ENCODE data around the gene CABLES1.
"Not testable (repeated sequence)": the region's sequence is repeated elsewhere in the genome, so short reads cannot be mapped to it uniquely, and the experiment has no call there.

CABLES1 gene

DNA sequence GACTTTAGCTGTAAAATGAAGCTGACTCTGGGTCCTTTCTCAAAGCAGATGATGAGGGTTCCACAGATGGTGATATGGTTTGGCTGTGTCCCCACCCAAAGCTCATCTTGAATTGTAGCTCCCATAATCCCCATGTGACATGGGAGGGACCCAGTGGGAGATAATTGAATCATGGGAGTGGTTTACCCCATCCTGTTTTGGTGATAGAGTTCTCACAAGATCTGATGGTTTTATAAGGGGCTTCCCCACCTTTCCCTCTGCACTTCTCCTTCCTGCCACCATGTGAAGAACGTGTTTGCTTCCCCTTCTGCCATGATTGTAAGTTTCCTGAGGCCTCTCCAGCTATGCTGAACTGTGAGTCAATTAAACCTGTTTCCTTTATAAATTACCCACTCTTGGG, 133.8 kb downstream of the CABLES1 start:
- not testable (repeated sequence) for DNase-seq (ENCODE audit: low read depth)

DNA sequence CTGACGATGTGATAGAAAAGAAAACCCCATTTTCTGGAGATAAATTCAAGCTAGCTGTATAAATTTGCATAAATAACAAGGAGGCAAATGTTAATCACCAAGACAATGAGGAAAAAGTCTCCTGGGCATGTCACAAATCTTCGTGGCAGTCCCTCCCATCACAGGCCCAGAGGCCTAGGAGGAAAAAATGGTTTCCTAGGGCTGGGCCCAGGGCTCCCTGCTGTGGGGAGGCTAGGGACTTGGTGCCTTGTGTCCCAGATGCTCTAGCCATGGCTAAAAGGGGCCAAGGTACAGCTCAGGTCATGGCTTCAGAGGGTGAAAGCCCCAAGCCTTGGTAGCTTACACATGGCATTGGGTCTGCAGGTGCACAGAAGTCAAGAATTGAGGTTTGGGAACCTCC, 134.6 kb downstream of the CABLES1 start:
- no peak for DNase-seq (ENCODE audit: low read depth)

DNA sequence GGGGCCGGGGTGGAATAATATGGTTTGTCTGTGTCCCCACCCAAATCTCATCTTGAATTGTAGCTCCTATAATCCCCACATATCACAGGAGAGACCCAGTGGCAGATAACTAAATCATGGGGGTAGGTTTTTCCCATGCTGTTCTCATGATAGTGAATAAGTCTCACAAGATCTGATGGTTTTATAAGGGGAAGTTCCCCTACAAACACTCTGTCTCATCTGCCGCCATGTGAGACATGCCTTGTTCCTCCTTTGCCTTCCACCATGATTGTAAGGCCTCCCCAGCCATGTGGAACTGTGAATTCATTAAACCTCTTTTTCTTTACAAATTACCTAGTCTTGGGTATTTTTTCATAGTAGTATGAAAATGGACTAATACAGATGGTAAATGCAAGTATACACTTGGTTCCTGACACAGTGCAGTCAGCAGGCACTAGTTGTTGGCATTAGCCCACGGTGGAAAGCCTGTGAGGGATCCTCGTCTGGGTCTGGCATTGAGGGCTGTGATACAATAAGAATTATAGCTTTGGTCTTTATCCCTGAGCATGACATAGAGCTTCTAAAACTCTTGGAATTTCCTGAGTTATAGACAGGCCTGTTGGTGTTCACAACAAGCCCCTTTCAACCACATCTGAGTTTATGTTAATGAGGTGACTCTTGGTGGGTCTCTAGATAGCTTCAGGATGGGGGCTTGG, 135.8 kb downstream of the CABLES1 start:
- peak; percentile 24 for DNase-seq (ENCODE audit: low read depth)

DNA sequence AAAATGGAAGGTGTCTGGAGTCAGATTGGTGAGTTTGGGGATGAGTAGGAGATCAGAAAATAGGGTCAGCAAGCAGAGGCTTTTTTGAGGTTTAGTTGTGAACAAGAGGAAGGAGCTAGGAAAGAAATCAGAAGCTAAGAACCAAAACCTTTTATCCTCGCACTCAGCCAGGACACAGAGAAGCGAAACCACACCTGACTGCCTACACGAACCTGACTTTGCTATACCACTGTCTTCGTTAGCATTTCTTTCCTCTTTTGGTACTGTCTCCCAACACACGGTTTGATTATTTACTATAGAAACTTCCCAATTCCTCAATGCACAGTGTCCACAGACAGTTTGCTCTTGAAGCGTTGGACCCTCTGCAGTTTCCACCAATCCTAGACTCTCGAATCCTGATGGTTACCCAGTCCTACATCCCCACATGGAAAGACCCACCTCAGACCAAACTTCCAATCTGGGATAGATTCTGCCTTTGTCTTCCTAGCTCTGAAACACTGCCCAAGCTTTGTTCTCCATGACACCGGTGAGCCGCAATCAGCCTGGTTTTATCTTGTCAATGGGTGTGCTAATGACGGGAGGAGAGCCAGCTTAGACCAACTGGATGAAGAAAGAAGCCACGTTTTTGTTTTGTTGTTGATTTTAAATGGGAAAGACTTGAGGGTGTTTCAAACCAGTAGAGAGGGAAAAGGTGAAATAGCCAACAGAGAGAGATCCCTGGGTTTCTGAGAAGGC, 137.4 kb downstream of the CABLES1 start:
- DNase-seq (ENCODE audit: low read depth): no peak

DNA sequence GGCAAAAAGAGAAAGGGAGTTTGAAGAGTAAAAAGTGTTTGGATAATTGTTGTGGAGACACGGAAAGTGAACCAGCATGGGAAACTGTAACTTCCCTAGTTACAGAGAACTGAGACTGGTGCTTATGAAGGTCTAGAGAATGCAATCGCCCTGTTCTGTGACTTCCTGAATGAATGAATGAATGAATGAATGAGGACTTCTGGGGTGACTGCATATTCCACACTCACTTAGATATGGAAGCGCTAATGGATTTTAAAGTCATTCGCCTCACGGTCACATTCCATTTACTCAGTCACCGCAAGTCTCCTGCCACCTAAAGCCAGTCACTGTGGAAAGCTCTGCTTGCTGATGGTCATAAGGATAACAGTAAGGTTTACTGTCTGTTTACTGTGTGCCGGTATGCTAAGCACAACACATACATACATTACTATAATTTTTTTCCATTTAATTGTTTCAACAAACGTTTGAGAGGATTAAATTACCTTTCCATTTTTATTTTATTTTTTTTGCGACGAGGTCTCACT, 138.2 kb downstream of the CABLES1 start:
- DNase-seq (ENCODE audit: low read depth): no peak

DNA sequence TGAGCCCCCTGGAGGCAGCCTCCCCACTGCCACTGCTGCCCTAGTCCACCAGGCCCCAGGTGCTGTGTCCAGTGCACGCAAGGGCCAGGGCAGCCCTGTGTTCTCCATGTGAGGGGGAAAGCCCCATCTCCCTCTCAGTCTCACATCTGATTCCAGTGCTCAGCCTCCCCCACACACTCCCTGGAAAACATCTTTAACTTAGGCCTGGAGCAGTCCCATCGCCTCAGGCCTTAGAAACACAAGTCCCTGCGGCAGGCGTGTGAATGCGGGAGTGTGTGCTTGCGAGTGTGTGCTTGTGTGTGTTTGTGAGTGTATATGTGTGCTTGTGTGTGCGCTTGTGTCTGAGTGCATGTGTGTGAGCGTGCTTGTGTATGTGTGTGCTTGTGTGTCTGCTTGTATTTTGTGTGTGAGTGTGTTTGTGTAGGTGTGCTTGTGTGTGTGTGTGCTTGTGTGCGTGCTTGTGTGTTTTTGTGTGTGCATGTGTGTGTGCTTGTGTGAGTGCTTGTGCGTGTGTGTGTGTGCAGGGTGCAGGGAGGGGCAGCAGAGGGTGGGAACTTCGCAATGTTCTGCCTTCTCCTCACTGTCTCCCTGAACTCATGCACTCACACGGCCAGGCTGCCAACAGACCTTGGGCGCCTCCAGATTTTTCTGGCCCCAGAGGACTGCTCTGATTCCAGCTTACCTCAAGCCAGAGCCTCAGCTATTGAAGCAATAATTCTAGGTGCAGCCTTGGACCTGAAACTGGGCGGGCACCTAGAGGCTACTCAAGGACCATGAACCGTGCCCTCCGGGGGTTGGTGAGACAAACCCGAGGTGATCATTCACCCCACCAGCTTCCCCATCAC, 139.6 kb downstream of the CABLES1 start:
- no peak for DNase-seq (ENCODE audit: low read depth)

DNA sequence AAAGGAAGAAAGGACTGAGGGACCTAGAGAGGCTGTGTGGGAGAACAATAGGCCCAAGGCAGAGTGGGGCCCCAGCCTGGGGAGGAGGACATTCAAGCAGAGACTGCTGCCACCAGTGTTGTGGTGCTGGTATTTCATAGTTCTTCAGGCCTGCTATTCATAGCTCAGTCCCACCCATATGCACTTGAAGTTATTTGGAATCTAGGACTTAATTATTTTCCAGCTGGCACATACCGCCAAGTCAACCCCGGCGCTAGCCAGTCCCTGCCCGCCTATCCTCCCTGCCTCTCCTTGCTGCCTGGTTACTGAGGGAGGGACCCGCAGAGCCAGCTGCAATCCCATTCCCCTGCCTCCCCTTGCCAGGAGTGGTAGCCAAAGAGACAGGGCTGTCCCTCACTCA, 141.2 kb downstream of the CABLES1 start:
- no peak for DNase-seq (ENCODE audit: low read depth)

DNA sequence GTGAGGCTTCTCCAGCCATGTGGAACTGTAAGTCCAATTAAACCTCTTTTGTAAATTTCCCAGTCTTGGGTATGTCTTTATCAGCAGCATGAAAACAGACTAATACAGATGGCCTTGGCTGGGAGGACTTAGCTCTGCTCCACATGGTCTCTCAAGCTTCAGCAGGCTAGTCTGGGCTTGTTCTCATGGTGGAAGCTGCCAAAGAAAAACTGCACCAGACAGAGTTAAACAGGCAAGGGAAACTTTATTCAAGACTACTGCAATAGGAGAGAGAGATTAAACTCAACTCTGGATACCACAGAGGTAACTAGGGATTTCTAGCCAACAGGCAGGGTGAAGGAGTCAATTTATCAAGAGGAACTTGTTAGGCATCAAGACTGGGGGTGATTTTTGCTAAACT, 142.1 kb downstream of the CABLES1 start:
- DNase-seq (ENCODE audit: low read depth): no peak

DNA sequence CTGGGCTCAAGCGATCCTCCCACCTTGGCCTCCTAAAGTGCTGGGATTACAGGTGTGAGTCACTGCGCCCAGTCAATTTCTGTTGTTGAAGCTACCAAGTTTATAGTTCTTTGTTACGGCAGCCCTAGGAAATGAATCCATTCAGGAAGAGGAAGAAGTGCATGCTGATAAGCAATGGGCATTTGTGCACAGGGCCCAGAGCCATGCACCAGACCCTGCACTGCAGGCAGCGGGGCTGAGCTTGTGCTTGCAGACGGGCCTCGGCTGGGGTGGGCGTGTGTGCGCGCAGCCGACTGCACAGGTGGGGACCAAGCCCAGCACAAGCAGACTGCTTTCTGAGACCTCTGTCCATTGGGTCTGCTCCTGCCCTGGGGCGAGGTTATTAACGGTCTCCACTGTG, 144.6 kb downstream of the CABLES1 start:
- DNase-seq (ENCODE audit: low read depth): no peak

DNA sequence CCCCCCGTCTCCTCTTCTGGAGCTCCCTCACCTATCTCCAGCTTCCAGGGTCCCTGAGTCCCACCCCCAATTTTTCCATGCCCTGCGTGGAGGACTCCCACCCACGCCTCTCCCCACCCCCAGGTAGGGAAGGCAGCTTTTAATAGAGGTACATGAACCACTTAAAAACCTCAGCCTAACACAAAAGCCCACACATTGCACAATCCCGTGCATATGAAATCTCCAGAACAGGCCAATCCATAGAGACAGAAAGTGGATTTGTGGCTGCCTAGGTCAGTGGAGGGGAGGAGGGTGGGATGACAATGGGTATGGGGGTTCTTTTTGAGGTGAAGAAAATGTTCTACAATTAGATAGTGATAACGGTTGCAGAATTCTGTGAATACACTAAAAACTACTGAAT, 145.6 kb downstream of the CABLES1 start:
- no peak for DNase-seq (ENCODE audit: low read depth)

DNA sequence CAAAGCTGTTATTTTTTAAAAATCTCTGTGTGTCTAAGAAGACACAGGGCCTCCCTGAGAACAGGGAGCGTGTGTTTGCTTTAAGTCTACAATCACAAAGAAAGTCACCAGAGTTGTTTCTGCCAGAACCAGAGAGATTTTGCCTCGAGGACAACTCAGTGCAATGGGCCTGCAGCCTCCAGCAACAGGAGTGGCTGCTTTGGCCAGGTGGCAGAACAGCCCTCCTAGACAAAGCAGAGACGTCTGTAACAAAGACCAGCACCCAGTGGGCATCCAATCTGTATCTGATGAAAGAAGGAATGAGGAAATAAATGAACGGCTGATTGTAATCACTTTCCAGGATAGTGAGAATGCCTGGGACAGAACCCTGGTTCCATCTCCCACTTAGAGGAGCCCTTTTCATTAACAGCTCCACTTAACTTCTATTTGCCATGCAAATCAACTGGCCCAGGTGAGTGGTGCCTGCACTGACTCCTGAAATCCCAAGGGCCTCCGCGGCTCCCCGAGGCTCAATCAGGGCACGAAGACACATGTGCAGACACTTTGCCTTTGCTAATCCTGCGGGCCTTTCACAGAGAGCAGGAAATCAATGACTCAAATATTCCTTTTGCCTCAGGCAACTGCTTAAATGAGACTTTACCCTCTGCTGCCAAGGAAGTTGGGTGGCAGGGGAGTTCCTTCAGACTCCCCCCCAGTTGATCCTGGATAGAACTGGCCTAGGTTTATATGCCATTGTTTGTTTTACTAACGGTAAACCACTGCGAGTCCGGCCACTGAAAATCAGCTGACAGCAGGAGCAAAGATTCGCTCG, 146.5 kb downstream of the CABLES1 start:
- peak; percentile 70 for DNase-seq (ENCODE audit: low read depth)

DNA sequence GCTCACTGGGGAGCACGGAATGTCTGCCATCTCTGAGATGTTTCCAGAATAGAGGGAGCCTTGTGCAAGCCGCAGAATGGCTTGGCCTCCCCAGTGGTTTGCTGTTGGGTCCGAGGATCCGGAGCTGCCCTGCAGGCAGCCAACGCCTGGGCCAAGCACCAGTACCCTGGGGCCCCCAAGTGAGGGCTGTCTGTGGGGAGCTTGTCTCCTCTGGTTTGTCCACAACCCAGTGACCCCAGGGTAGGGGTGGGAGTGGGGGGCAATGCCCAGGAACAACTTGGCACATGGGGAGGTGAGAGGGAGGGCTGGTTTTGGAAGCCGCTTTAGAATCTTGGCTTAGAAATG, 147.1 kb downstream of the CABLES1 start:
- DNase-seq (ENCODE audit: low read depth): no peak

DNA sequence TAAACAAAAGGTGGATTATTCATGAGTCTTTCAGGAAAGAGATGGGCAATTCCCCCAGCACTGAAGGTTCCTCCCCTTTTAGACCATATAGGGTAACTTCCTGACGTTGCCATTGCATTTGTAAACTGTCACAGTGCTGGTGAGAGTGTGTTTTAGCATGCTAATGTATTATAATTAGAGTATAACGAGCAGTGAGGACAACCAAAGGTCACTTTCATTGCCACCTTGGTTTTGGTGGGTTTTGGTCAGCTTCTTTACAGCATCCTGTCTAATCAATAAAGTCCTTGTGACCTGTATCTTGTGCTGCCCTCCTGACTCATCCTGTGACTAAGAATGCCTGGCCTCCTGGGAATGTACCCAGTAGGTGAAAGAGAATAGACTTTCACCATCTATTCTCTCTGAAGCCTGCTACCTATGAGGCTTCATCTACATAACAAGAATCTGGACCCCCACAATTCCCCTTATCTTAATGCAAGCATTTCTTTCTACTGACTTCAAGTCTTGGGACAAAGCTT, 148.7 kb downstream of the CABLES1 start:
- DNase-seq (ENCODE audit: low read depth): peak; percentile 61

DNA sequence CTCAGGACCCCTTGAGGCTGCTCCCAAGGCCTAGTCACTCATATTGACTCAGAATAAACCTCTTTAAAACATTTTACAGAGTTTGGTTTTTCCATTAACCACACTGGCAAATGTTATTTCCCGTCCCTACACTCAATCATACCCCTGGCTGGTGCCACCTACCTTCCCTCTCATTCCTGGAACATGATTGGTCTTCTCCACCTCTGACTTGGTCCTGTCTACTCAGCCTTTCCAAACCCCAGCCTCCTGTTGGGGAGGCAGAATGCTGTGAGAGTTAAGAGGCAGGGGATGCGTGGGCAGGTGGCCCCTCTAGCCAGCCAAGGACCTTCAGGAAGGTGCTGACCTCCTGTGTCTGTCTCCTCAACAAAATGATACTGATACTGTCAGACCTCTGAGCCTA, 149.3 kb downstream of the CABLES1 start:
- no peak for DNase-seq (ENCODE audit: low read depth)

DNA sequence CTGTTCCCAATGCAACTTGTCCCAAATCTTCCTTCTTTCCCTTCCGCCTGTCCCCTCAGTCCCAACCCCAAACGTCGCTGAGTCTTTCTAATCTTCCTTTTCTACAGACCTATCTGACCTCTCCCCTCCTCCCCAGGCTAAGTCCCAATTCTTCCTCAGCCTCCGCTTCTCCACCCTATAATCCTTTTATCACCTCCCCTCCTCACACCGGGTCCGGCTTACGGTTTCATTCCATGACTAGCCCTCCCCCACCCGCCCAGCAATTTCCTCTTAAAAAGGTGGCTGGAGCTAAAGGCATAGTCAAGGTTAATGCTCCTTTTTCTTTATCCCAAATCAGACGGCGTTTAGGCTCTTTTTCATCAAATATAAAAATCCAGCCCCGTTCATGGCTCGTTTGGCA, 150.3 kb downstream of the CABLES1 start:
- DNase-seq (ENCODE audit: low read depth): not testable (repeated sequence)

DNA sequence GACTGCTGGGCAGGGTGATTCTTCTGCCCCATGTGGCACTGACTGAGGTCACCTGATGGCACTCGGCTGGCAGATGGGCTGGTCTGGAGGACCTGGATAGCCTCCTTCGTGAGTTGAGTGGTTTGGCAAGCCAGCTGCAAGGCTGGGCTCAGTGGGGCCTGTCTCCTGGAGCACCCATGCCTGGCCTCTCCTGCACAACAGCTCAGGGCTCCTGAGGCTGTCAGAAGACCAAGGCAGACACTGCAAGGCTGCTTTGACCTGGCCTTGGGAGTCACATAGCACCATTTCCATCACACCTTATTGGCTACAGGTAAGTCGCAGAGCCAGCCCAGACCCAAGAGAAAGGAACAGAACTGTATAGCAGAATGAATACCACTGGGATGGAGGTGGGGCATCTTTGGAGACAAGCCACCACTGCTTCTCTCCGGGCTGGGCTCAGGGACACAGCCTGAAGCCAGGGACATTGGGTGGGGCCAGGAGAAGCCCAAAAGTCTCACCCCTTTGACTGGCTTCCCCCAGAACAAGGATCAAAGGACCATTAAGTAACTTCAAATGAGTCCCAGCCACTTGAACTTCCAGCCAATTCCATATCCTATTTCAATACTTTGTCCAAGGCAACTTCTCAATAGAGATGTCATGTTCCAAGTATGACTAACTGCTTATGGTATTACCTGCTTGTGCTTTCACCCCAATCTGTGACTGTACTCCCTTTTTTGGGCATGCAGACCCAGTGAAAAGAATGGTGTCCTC, 156.3 kb downstream of the CABLES1 start:
- DNase-seq (ENCODE audit: low read depth): peak; percentile 60

DNA sequence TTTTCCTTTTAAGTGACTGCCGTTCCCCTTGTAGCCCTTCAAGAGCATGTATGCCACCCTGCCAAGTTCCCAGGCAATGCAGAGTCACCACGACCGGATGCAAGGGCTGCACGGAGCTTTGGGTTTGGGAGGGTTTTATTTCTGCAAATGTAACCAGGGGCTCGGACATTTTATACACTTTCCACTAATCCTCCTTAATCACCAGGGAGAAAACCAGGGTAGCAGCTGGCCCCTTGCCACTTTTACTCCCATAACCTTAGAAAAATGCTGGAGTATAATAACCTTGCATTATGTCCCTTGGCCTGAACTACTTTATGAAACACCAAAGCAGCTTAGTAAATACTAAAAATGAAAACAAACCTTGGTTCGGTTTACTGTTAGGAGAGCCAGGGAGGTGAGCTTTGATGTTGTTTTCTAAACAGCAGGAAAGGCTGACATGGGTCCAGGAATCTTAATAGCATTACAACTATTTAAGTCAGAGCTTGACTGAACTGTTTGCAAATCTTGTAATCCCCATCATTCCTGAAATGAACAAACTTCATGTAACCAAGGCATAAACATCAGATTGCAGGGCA, 165.0 kb downstream of the CABLES1 start:
- DNase-seq (ENCODE audit: low read depth): peak; percentile 68

DNA sequence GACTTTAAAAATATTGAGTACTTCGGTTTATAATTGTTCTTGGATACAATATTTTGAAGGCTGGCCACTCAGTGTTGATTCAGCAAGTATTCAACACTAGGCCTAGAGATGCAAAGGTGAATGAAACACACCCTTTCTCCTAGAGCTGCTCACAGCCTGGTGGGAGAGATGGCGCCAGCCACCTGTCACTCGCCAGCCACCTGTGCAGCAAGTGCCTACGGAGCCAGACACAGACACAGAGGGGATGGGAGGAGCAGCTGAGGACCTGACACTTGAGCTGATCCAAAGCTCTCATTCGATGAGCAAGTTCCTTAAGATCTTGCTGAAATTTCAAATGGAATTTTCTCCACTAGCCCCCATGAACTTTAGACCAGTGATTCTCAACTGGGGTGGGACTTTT, 166.7 kb downstream of the CABLES1 start:
- DNase-seq (ENCODE audit: low read depth): no peak

DNA sequence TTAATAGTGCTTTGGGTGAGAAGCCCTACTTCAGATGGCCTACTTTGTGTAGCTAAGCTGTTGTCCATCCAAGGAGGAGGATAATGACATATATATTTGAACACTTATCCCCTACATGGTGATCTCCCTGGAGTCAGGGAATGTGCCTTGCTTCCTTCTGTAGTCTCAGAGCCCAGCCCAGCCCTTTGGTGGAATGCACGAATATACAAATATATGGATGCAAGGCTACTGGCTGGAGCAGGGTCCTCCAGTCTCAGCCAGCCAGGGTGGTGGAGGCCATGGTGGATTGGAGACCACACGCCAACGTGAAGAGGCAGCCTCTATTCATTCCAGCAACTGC, 167.2 kb downstream of the CABLES1 start:
- DNase-seq (ENCODE audit: low read depth): no peak

DNA sequence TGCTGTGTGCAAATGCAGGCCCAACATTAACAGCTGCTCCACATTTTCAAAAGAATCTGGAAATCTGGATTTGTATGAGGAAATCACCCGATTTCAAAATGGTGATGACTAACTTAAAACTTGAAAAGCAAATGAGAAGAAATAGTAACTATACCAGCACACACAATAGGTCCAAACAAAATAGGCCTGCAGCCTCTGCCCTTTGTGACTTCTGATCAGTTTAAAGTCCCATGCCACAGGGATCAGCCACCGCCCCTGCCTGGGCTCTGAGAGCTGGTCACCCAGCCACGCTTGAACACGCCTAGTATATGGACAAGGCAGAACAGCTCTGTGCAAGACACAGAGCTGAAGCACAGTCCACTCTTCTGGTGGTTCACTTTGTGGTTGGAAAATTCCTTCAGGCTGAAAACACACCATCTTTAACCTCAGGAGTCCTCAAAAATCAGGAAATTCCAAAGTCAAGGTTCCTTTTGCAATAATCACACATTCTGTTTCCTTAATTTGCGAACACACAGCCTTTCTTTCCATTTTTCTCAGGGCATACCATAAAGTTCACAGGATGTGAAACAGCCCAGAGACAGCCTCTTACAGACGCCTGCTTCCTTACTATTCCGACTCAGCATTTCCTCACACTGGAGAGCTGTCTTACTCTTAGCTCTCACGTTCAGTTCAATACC, 167.7 kb downstream of the CABLES1 start:
- peak; percentile 97 for DNase-seq (ENCODE audit: low read depth)
